Fibroblast of the conjunctiva (primary cell): Measurements from ENCODE around the gene GNLY.
"Not testable (repeated sequence)": the region's sequence is repeated elsewhere in the genome, so short reads cannot be mapped to it uniquely, and the experiment has no call there.

Source experiments
- DNase-seq: peaks from one replicate; pipeline ENCODE4 v3.0.0-alpha.2; 2010; ENCODE audit warnings: low read depth

The GNLY gene

DNA sequence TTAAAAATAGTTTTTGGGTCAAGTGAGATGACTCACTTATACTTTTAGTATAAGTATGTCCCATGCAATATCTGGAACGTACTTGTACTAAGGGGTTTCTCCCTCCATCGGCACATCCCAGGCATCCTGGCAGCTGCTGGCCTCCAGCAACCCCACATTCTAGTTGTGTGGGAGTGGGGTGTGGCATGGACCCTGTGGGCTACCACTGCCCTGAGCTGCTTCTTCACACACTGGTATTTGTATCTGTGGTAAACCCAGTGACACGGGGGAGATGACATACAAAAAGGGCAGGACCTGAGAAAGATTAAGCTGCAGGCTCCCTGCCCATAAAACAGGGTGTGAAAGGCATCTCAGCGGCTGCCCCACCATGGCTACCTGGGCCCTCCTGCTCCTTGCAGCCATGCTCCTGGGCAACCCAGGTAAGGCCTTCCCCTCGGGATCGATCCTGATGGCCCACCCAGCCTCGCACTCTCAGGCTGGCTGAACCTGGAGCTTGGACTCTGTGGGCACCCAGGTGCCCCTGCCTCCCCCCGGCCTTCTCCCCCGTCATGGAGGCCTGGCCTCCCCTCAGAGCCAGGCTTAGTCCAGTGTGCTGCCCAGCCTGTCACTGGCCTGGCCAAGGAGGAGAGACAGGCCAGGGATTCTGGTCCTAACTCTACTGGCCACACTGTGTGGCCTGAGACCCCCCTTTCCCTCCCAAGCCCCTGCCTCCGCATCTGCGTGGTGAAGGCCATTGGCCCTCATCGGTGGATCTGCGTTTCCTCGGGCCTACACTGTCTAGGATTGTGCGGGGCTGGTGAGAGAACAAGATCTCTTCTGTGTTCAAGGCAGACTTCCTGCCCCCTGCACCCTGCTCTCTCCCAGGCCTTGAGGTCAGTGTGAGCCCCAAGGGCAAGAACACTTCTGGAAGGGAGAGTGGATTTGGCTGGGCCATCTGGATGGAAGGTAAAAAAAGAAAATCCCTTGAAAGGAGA, at the start of gene GNLY:
Gene GNLY, plus strand, starts transcription at position 307 of the 974 bp plus-strand sequence. Its CDS starts 61 bp downstream, at position 368.
- no peak for DNase-seq

DNA sequence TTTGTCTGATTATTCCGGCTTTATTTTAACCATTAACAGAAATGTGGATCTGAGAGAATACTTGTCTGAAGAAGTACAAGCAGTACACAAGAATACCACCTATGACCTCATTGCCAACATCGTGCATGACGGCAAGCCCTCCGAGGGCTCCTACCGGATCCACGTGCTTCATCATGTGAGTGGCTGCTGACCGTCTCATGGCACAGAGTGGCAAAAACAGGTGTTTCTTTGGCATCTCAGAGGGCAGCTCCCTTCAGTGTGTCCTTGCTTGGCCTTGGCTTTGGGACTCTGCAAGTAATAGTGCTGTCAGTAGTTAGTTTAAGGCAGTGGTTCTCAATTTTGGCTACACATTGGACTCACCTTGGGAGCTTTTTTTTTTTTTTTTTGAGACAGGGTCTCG, 49.2 kb upstream of the GNLY start:
- no peak for DNase-seq

DNA sequence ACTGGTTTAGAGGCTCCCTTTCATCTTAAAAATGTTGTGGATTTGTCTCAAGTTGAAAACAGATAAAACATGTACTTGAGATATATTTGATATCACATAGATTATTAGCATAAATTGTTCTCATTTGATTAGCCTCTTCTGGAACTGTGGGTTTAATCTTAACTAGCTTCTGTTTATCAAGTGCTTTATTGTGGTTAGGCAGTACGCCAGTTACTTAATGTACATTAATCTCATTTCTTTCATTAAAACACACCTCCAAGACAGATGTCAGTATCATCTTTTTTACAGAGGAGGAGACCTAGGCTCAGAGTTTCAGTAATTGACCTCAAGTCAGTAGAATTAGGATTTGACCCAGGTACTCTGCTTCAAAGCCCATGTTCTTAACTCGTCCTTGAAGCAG, 48.0 kb upstream of the GNLY start:
- no peak for DNase-seq

DNA sequence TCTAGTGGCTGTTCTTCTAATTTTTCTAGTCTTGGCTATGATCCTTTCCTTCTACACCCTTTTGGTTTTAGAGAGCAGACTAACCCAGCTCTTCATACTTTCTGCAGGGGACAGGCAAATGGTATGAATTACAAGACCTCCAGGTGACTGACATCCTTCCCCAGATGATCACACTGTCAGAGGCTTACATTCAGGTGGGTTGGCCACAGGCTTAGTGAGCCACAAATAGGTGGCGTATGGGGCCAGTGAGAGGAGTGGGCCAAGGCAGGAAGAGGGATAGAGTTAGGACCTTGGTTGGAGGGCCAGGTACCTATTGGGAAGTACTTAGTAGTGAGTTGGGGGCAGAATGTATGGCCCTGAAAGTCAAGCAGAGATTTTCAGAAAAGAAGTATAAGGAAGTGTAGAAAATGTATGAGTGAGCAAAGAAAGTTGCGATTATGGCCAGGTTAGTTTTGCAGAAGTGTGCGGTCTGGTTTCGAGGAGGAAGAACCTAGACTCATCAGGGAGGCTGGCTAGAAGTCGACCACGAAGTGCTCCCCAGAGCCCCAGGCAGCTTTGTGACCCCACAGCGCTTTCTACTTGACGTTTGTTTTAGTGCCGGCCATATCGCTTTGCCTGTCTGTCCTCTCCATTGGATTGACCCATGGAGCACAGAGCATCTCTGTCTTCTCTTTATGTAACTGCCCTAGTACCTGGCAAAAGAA, 46.2 kb upstream of the GNLY start:
- DNase-seq: no peak

DNA sequence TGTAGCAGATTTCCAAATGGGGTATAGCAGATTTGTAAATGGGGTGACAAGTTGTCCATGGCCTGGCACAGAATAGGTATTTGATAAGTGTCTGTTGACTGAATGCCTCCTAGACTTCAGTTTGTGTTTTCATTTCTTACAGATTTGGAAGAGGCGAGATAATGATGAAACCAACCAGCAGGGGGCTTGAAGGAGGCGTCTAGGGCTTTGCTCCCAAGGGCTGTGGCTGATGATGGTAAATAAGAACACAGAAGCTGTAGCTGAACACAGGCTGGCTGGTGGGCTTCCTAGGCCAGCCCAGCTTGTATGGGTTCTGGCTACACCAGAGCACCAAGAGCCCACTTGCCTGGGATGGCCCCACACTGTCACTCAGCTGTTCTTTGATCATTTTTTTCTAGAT, 45.5 kb upstream of the GNLY start:
- no peak for DNase-seq

DNA sequence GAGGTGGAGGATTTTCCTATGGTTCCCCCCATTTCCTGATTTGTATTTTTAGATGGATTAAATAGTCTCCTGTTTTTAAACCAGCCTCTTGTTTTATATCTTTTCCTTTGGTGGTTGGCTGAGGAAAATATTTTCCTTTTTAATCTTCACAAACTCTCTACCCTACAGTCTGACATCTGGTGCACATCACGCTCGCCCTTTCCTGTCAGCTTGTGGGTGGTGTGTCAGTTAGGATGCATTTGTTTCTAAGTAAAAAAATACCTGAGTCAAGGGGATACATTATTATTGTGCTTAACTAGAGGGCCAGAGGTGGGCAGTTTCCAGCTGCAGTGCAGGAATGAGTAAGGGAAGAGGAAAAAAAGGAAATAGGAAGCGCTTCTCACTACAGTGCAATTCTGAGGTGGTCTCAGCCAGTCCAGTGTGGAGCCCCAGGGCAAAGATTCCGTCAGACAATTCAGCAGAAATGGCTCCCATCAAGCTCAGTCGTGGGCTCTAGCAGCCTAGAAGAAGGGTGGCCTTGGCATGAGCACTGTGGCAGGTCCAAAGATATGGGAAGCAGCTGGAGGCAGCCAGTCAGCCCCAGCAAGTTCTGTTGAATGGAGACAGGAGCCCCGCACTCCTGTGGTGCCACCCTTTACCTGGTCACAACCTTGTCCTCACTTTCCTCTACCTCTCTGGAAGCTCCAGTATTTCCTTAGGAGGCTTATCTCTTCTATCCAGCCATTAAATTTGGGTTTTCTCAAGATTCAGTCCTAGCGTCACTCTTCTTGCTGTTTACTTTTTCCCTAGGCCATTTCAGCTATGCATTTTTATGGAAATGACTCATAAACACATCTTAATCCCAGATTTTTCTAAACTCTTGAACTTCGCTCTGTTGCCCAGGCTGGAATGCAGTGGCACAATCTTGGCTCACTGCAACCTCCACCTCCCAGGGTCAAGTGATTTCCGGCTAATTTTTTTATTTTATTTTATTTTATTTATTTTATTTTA, 44.7 kb upstream of the GNLY start:
- no peak for DNase-seq

DNA sequence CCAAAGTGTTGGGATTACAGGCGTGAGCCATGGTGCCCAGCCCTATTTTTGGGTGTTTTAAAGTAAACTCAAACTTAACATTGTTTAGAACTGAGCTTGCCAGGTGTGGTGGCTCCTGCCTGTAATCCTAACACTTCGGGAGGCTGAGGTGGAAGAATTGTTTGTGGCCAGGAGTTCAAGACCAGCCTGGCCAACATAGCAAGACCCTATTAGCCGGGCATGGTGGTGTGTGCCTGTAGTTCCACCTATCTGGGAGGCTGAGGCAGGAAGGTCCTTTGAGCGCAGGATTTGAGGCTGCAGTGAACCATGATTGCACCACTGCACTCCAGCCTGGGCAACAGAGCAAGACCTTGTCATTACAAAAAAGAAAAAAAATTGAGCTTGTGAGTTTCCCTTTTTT, 43.7 kb upstream of the GNLY start:
- no peak for DNase-seq

DNA sequence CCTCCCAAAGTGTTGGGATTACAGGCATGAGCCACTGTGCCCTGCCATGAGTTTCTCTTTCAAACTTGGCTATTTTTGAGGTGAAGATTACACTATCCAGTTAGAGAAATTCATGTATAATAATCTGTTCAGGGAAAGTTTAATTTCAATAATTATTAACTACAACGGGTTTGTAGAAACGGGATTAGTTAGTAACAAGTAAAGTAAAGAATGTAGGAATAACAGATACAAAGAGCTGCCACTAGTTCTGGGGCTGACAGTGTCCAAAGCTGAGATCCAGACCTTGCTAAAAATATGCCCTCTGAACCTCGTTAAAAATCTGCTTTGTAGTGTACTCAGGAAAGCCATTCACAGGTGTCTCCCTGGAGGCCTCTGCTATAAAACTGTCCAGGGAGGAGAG, 43.1 kb upstream of the GNLY start:
- no peak for DNase-seq

DNA sequence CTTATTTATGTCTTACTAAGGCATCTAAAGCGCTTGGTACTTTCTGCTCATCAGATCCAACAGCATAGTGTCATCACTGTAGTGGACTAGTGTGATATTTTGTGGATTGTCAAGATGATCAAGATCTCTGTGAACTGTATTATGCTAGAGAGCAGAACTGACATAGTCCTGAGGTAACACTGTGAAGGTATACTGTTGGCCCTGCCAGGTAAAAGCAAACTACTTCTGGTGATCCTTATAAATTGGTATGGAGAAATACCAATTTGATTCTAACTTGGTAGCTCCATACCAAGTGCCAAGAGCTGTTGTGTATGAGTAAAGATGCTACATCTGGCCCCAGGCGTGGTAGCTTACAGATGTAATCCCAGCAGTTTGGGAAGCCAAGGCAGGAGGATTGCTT, 42.1 kb upstream of the GNLY start:
- no peak for DNase-seq

DNA sequence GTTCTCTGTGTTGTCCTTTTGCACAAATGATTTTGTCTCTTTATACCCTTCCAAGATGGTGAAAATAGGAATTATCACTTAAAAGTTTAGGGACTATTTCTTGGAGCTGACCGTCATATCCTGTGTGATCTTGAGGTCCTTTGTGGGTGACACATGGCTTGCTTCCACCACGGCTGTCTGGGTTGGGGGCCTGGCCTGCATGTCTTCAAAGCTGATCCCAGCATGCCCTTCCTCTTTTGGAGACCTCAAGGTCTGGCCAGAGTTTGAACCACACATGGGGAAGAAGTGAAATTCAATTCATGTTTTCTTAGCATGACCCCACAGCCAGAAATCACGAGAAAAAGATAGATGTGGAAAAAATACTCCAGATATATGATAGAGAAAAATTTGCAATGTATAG, 40.2 kb upstream of the GNLY start:
- DNase-seq: no peak

DNA sequence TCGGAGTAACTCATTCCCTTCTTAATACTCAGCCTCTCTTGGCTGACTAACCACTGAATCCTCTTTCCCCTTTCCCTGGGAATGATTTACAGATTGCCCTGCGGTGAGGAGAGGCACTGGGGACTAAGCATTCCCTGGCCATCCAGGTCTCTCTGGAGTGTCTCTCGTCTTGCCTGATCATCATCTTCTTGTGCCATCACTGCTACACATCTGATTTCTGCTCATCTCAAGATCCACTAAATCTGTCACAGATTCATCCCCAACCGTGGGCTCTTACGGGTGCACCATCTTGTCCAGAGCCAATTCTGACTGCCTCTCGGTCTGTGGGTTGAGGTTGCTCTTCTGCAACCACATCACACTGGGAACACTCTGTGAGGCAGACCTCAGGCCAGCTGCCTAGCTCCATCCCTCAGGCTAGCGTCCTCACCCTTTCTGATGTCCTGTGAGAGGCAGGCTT, 38.2 kb upstream of the GNLY start:
- DNase-seq: no peak

DNA sequence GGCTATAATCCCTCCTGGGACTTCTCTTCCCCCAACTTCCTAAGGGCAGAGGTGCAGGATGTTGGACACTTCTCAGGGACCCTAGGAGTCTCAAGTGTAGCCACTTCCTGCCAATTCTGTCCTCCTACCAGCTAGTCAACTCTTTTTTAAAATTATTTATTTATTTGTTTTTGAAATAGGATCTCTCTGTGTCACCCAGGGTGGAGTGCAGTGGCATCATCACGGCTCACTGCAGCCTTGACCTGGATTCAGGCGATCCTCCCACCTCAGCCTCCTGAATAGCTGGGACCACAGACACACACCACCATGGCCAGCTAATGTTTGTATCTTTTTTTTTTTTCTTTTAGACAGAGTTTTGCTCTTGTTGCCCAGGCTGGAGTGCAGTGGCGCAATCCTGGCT, 37.7 kb upstream of the GNLY start:
- DNase-seq: no peak

DNA sequence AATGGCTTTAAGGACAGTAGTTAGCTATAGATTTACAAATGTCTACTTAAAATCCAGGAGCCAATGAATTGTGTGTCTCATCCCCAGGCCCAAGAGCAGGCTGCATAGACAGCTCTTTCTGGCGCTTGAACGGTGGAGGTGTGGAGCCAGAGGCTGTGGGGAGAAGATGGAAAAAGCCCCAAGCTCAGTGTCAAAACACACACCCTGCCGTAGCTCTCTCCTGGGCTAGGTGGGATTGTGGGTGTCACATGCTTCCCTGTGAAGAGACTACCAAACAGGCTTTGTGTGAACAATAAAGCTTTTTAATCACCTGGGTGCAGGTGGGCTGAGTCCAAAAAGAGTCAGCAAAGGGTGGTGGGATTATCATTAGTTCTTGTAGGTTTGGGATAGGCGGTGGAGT, 36.8 kb upstream of the GNLY start:
- not testable (repeated sequence) for DNase-seq

DNA sequence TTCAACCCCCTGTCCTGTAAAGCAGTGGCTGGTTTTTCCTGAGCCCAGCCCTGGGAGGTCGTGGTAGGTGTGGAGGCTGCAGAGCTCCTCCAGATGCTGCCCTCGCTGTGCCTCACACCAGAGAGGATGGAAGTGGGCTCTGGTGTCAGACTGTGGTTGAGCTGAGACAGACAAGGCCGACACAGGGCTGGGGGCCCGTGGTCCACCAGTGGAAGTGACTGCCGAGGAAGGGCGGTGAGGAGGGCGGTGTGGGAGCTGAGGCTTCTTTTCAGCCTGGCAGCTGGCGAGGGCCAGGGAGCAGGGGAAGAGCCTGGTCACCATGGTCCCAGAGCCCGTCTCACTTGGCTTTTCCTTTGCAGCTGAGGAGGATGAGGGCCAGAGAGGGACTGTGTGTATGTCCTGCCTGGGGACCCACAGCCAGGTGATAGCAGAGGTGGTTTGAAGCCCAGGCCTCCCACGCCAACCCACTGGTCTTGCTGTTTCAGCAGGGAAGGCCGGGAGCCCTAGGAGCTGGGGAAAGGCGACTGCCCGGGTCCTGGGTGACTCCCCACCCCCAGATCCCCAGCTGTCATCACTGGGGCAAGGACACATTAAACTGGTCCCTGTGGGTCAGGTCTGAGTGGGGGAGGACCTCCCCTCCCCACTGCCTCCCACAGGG, 34.7 kb upstream of the GNLY start:
- DNase-seq: no peak

DNA sequence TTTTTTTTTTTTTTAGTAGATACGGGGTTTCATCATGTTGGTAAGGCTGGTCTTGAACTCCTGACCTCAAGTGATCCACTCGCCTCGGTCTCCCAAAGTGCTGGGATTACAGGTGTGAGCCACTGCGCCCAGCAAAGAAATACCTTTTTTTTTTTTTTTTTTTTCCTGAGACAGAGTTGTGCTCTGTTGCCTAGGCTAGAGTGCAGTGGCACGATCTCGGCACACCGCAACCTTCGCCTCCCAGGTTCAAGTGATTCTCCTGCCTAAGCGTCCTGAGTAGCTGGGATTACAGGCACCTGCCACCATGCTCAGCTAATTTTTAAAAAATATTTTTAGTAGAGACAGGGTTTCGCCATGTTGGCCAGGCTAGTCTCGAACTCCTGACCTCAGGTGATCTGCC, 33.9 kb upstream of the GNLY start:
- DNase-seq: not testable (repeated sequence)

DNA sequence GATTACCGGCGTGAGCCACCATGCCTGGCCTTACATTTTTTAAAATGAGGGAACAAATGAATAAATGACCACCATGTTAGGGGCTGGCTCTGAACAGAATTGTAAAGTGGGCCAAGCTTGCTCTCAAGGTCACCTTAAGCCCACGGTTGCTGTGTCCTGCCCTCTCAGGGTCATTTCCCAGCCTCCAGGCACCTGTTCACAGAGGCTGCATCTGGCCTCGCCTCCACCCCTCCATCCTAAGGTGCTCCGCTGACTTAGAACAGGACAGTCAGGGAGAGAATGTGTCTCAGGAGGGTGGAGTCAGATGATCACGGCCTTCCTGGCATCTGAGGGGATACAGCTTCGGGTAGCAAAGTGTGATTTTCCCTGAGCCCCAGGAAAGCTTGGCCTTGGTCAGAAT, 33.4 kb upstream of the GNLY start:
- DNase-seq: no peak

DNA sequence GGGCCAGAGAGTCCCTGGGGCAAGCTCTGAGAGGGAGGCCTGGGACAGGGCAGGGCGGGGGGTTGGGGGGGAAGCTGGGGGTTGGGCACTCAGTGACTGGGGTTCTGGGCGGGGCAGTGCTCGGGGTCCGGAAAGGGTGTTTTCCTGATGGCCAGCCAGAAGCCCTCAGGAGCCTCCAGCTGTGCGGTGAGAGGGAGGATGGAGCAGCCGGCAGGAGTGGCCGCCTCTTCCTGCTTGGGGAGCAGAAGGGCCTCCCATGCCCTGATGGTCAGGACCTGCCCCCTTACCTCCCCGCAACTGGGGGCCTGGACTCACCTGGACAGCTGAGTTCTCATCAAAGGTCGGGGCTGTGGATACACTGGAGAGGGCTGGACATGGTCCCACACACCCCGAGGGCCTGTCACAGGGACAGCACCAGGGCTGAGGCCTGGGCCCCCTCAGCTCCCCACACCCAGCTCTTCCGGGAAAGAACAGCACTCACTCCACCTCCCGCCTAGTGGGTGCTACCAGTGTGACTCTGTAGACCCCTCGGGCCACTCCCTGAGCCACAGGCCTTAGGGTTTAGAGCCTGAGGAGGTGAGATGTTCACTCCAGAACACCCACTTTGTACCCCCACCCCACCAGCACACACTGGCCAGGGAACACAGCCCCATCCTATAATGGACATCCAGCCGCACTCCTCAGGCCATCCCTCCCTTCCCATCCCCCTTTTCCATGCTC, 32.9 kb upstream of the GNLY start:
- DNase-seq: no peak

DNA sequence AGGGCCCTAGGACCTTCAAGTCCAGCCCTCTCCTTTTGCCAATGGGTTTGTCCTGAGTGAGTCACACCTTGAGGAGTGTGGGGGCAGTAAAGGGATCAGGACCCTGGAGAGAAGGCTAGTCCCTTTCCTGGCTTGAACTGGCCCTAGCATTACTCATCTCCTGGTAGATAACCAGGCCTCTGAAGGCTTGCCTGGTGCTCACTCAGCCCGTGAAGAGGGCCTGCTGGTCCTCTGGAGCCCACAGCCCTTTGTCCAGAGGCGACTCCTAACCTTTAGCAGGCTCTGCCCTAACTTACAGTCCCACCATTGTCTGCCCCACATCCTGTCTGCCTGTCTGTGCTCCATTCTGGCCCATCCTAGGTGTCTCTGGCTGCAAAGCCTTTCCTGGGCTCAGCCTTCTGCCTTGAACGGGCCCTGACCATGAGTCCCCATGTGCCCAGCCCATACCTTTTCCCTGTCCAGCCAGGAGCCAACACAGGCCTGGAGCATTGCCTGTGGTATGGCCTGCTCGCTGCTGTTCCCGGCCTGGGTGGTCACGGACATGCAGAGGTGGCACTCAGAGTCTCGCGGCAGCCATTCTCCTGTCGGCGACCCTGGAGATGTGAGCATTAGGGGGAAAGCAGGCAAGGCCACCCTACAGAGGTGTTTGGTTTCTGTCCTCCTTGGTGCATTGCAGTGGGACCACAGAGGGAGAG, 31.1 kb upstream of the GNLY start:
- DNase-seq: peak; percentile 92

DNA sequence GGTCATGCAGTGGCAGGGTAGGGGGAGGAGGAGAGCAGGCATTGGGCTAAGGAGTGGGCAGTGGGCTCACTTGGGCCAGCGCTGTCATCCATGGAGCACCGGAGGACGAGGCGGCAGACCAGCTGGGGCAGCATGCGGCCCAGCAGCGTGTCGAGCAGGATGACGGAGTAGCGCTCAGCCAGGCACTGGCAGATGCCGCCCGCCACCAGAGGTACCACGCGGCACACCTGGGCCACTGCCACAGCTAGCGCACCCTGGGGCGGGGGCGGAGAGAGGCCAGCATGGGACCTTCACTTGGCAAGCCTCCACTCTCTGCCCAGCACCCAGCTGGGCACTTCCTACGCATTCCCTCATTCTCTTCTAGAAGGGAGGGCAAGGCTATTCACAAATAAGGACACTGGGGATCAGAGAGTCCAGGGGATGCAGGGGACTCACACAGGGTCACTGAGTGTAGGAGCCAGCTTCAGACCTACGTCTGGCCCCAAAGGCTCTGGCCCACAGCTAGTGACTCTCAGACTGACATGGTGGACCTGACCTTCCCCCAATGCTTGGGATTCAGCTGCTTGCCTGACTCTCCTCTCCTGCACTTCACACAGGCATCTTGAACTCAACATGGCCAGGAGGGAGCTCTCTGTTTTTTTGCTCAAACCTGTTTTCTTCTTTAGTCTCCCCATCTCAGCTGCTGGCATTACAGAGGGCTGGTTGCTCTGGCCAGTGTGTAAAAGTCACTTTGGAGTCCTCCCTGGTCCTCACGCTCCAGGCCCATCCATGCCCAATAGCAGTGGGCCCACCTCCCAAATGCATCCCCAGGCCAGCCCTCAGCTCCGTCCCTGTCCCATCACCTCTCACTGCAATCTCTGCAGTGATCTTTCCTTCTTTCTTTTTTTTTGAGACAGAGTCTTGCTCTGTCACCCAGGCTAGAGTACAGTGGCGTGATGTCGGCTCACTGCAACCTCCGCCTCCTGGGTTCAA, 30.3 kb upstream of the GNLY start:
- no peak for DNase-seq
